ENCODE data around the gene KCNA3. TPM values are rescaled to one million over a fixed set of nuclear protein-coding genes. Genes with fewer than 3 reads are reported as not detected.

KCNA3 gene
- total RNA-seq, 1 experiment from 2014 or later = not detected

- H3K4me3 ChIP-seq = no peak overlapping the region
- BruUV-seq (replicated peaks) = no TSS peak
- CTCF ChIA-PET = no interaction called here
These were observed 5.4 kb upstream of the KCNA3 start for GRCh38 chr1:110680036-110680735.

GRCh38 chr1:110677526-110677925 is 2.8 kb upstream of the KCNA3 start:
- no peak for TF ChIP-seq EZH2 (IDR thresholded peaks at IDR 0.05; ENCODE audit: low read depth)
- no peak for TF ChIP-seq CTCF (conservative IDR thresholded peaks at IDR 0.05)
- no TSS peak for BruUV-seq (replicated peaks)
- Histone ChIP-seq H3K9me2 (ENCODE audit: insufficient read depth) (no peaks in the 10 kb centered on the region), H3K9me3 (ENCODE audit: insufficient read depth, low read depth) (no peaks in the 10 kb centered on the region), H3K27me3 (ENCODE audit: insufficient read depth, low read depth) (0 out of 2 replicates have a peak, but pooled peaks cover 13% of the 10 kb centered on the region), H3K4me1 (replicated peaks; ENCODE audit: insufficient read depth) (no peaks in the 10 kb centered on the region), H4K20me1 (ENCODE audit: insufficient read depth) (no peaks in the 10 kb centered on the region), H3K79me2 (ENCODE audit: low read depth) (no peaks in the 10 kb centered on the region), H3K27ac (no peak overlapping the region), H3K4me2 (no peak overlapping the region), H3K4me3 (no peak overlapping the region), H3K36me3 (ENCODE audit: low read depth) (no peaks in the 10 kb centered on the region), H2AFZ (no peak overlapping the region), H3F3A (ENCODE audit: insufficient read depth, low read depth) (no peaks in the 10 kb centered on the region)
- intact Hi-C loops (cut with micrococcal nuclease; ENCODE audit: unreplicated experiment) = no loop called here
- CTCF ChIA-PET = no interaction called here
- POLR2A ChIA-PET (ENCODE audit: unreplicated experiment) = no interaction called here
- no peak for DNase-seq

More at GRCh38 chr1:110680036-110680735, 5.4 kb upstream of the KCNA3 start:
- Histone ChIP-seq H3K79me2 (ENCODE audit: low read depth) (no peaks in the 10 kb centered on the region), H3K27me3 (ENCODE audit: insufficient read depth, low read depth) (0 out of 2 replicates have a peak, but pooled peaks cover 13% of the 10 kb centered on the region), H3K4me2 (no peak overlapping the region), H3K27ac (no peak overlapping the region), H3K9me3 (ENCODE audit: insufficient read depth, low read depth) (no peaks in the 10 kb centered on the region), H3K36me3 (ENCODE audit: low read depth) (no peaks in the 10 kb centered on the region), H2AFZ (no peak overlapping the region), H4K20me1 (ENCODE audit: insufficient read depth) (no peaks in the 10 kb centered on the region), H3F3A (ENCODE audit: insufficient read depth, low read depth) (no peaks in the 10 kb centered on the region), H3K4me1 (replicated peaks; ENCODE audit: insufficient read depth) (no peaks in the 10 kb centered on the region), H3K9me2 (ENCODE audit: insufficient read depth) (no peaks in the 10 kb centered on the region)
- TF ChIP-seq CTCF (conservative IDR thresholded peaks at IDR 0.05) (no peak), EZH2 (IDR thresholded peaks at IDR 0.05; ENCODE audit: low read depth) (no peak)
- DNase-seq = no peak
- POLR2A ChIA-PET (ENCODE audit: unreplicated experiment) = no interaction called here
- intact Hi-C loops (cut with micrococcal nuclease; ENCODE audit: unreplicated experiment) = no loop called here

GRCh38 chr1:110676970-110677369 is 2.2 kb upstream of the KCNA3 start:
- Histone ChIP-seq H3K27me3 (ENCODE audit: insufficient read depth, low read depth) (peaks cover 12% of the 10 kb centered on the region; the same call in 1 of the 2 replicates), H3K4me1 (replicated peaks; ENCODE audit: insufficient read depth) (no peaks in the 10 kb centered on the region), H3K9me3 (ENCODE audit: insufficient read depth, low read depth) (no peaks in the 10 kb centered on the region), H3K36me3 (ENCODE audit: low read depth) (no peaks in the 10 kb centered on the region), H3K4me2 (no peak overlapping the region), H4K20me1 (ENCODE audit: insufficient read depth) (no peaks in the 10 kb centered on the region), H3K79me2 (ENCODE audit: low read depth) (no peaks in the 10 kb centered on the region), H2AFZ (no peak overlapping the region), H3K4me3 (no peak overlapping the region), H3K27ac (no peak overlapping the region), H3F3A (ENCODE audit: insufficient read depth, low read depth) (no peaks in the 10 kb centered on the region), H3K9me2 (ENCODE audit: insufficient read depth) (no peaks in the 10 kb centered on the region)
- intact Hi-C loops (cut with micrococcal nuclease; ENCODE audit: unreplicated experiment) = no loop called here
- TF ChIP-seq CTCF (conservative IDR thresholded peaks at IDR 0.05) (no peak), EZH2 (IDR thresholded peaks at IDR 0.05; ENCODE audit: low read depth) (no peak)
- ChIA-PET CTCF (no interaction called here), POLR2A (ENCODE audit: unreplicated experiment) (no interaction called here)
- BruUV-seq (replicated peaks) = no TSS peak
- DNase-seq = no peak

All from PC-9 (cell line).